Spleen (tissue), 11 donors: ENCODE results near the gene KCTD21. TPM values are rescaled to one million over a fixed set of nuclear protein-coding genes. Genes with fewer than 3 reads are reported as not detected.

Experiments
- DNase-seq: peaks from one replicate; pipeline ENCODE4 v3.0.0-alpha.2; 2020
- H3K27ac ChIP-seq, 8 donors: fragments of 200-600 bp; sonication (generic) in 7 of 8; 1 replicate in 4 of 8; 2 replicates in 4 of 8; pipeline versions ENCODE4 v1.5.0 to v1.8.0; 2016 to 2021; ENCODE audit warnings: inconsistent platforms in 4 of 8, mild to moderate bottlenecking in 4 of 8, moderate library complexity in 1 of 8
- H3K27me3 ChIP-seq, 7 donors: fragments of 200-600 bp; sonication (generic) in 6 of 7; replicated peaks in 1 of 7; 1 replicate in 4 of 7; 2 replicates in 3 of 7; pipeline versions ENCODE4 v1.5.0 to v1.8.0; 2016 to 2021; ENCODE audit warnings: inconsistent platforms in 3 of 7, mild to moderate bottlenecking in 1 of 7
- H3K36me3 ChIP-seq, 6 donors: fragments of 200-600 bp; sonication (generic) in 5 of 6; 1 replicate in 4 of 6; 2 replicates in 2 of 6; pipeline versions ENCODE4 v1.5.0 to v1.8.0; 2016 to 2021; ENCODE audit warnings: inconsistent platforms in 2 of 6
- H3K4me1 ChIP-seq, 6 donors: fragments of 200-600 bp; sonication (generic) in 5 of 6; 1 replicate in 3 of 6; 2 replicates in 3 of 6; pipeline versions ENCODE4 v1.5.0 to v1.8.0; 2016 to 2021; ENCODE audit warnings: inconsistent platforms in 3 of 6
- H3K4me3 ChIP-seq, 8 donors: fragments of 200-600 bp; sonication (generic) in 7 of 8; 1 replicate in 4 of 8; 2 replicates in 4 of 8; pipeline versions ENCODE4 v1.5.0 to v1.8.0; 2016 to 2021; ENCODE audit warnings: inconsistent platforms in 4 of 8, mild to moderate bottlenecking in 4 of 8, moderate library complexity in 2 of 8
- H3K9me3 ChIP-seq, 8 donors: fragments of 200-600 bp; sonication (generic) in 7 of 8; 1 replicate in 4 of 8; 2 replicates in 4 of 8; pipeline versions ENCODE4 v1.5.0 to v1.8.0; 2016 to 2021; ENCODE audit warnings: inconsistent platforms in 4 of 8
- POLR2A ChIP-seq, 3 donors: fragments of 450-650 bp; IDR thresholded peaks; one replicate each; pipeline ENCODE4 v1.5.1; 2017; ENCODE audit warnings: antibody characterized with exemption in 3 of 3, mild to moderate bottlenecking in 1 of 3
- POLR2AphosphoS5 ChIP-seq, 3 donors: sonication (generic); formaldehyde crosslinking; IDR thresholded peaks; one replicate each; pipeline ENCODE4 v1.5.1; 2017; ENCODE audit warnings: antibody characterized with exemption in 3 of 3
- WGBS, 5 donors: extraction: QIAGEN DNeasy Blood & Tissue Kit in 3 of 5; methylation state at CpG; one replicate each; pipeline versions ENCODE4 v1.1.5 to v1.1.7; 2013 to 2018; 5-methylcytosine and 5-hydroxymethylcytosine counted together
- intact Hi-C: fragments of 100-400 bp; cut with DNase I; formaldehyde crosslinking; loops from one replicate; pipeline ENCODE4 v1.15.0; 2023; ENCODE audit warnings: low total_unique reads
- polyA plus RNA-seq, 3 donors: library from polyadenylated mRNA; stranded (reverse); fragments of 200-250 nt; gene quantifications; one replicate each; pipeline ENCODE4 v1.2.1, GENCODE V29; 2013
- total RNA-seq, 7 donors: library from RNA; depleted of rRNA in 3 of 7; stranded (reverse); fragments of >200 nt in 3 of 7; fragmentation: NEBNext Ultra II Directional in 4 of 7; extraction: Animal tissue kit (Norgen Biotek cat#: 25700) in 4 of 7; gene quantifications; one replicate each; pipeline versions ENCODE4 v1.1.0 to v1.2.1, GENCODE V29; 2016 to 2021
- TF ChIP-seq, protein P1 (sequence below), 11 experiments: fragments of 200-600 bp in 7 of 11; fragments of 450-650 bp in 4 of 11; sonication (generic) in 4 of 11; IDR thresholded peaks in 8 of 11; conservative IDR thresholded peaks in 3 of 11; 1 replicate in 7 of 11; 2 replicates in 4 of 11; pipeline versions ENCODE4 v1.4.0 to v1.8.0; 2016 to 2021; ENCODE audit warnings: antibody characterized with exemption in 11 of 11, inconsistent platforms in 4 of 11, mild to moderate bottlenecking in 1 of 11
- donor health status: healthy with polysubstance abuse.
- donor health status: DM: no; HTN: no; CAD: no; lungs with moderate emphysema.
- donor health status: DM: no; HTN: no; CAD: no.
- donor health status: Bipolar disorder and iron deficiency.
- donor health status: healthy.
- donor health status: DM: no; HTN: no; CAD: no.
- donor health status: DM: yes; HTN: yes; CAD: no.

The KCTD21 gene
- total and polyA plus RNA-seq, 10 donors = 1.2 to 13.6 (median 6.4) TPM

DNA sequence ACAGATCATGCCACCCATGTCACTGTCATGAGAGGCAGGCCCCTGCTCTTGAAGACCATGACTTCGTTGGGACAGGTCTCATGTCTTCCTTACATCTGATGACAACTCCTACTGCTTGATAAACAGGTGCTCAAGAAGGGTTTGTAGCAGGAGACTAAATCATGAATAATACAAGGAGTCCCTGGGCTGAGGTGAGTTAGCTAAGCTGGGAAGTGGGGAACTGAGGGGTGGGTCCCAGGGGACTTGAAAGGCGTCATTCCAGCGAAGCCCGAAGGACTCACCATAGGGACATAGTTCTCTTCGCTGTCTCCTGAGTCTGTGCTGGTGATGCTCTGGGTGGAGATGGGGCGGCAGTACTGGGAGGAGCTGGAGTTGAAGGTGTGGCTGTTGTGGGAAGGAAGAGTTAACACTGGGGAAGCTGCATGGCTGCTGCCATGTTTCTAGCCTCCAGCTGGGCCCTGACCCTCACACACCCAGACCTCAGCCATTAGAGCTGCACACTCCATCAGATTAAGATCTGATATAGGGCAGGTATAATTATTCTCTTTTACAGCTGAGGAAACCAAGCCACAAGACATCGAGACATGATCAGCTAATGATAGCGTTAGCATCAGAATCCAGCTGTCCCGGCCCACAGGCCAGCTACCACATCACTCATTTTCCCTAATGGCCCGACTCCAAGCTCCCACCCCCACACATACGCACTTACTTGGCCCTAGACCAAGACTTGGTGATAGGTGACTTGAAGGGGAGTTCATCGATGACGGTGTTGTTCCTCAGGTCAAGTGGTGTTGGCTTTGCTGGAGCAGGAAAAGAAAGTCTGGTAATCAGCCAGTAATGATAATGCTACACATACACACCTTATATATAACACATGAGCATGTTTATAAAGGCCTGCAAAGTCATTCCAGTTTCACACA lies 33.2 kb upstream of the KCTD21 start:
- no peak overlapping the region for H3K4me3 ChIP-seq
- H3K27me3 ChIP-seq = no peaks in the 10 kb centered on the region
- TF ChIP-seq, protein P1, sequence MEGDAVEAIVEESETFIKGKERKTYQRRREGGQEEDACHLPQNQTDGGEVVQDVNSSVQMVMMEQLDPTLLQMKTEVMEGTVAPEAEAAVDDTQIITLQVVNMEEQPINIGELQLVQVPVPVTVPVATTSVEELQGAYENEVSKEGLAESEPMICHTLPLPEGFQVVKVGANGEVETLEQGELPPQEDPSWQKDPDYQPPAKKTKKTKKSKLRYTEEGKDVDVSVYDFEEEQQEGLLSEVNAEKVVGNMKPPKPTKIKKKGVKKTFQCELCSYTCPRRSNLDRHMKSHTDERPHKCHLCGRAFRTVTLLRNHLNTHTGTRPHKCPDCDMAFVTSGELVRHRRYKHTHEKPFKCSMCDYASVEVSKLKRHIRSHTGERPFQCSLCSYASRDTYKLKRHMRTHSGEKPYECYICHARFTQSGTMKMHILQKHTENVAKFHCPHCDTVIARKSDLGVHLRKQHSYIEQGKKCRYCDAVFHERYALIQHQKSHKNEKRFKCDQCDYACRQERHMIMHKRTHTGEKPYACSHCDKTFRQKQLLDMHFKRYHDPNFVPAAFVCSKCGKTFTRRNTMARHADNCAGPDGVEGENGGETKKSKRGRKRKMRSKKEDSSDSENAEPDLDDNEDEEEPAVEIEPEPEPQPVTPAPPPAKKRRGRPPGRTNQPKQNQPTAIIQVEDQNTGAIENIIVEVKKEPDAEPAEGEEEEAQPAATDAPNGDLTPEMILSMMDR (IDR thresholded peaks at IDR 0.05 in 8 of 11, conservative IDR thresholded peaks at IDR 0.05 in 3 of 11) = no peak
- TF ChIP-seq POLR2AphosphoS5 (IDR thresholded peaks at IDR 0.05) = no peak
- no peak for TF ChIP-seq POLR2A (IDR thresholded peaks at IDR 0.05)
- intact Hi-C loops = no loop called here
- no peaks in the 10 kb centered on the region for H3K9me3 ChIP-seq
- H3K27ac ChIP-seq = no peak overlapping the region
- DNase-seq = no peak
- peaks cover 0 to 100% (median 54%) of the 10 kb centered on the region in 6 donors for H3K36me3 ChIP-seq
- 87 to 92% (median 90%) methylated on average over 13 of the region's 13 CpGs for WGBS, 5 donors
- H3K4me1 ChIP-seq = peaks cover 0 to 22% (median 9%) of the 10 kb centered on the region in 6 donors

DNA sequence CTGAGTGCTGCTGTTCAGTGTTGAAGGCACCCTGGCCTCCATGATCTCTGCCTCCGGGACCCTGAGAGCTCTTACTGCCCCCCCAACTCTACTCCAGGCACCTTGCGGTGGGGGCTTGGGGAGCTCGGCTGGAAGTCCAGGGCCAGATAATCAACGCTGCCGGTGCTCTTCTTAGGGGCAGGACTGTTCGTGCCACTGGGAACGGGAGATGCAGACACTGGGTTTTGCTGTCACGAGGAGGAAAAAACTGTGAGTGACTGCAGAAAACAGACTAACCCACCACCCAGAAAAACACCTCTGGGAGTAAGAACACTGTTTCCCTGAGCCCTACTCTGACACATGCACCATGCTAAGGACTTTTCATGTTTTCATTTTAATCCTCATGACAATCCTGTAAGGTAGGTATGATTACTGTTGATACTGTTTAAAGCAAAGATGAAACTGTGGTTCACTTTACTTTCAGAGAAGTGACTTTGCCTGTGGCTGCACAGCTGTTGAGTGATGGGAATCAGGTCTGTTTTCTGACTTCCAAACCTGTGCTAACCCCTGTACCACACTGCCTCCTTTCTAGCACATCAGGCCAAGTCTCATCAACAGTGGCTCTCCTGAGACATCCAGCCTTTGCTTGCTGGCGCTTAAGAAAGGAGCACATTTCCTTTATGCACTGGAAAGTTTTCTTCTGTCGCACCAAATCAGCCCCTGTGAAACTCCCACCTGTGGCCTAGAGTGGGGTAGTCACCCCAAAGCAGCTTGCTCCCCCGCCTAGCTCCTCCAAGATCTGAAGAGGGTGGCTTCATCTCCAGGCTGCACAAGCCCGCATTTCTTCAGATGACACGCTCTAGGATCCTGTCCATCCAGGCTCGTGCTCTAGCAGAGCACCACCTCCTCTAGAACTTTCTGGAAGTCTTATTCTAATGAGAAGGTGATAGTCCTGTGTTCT lies 32.1 kb upstream of the KCTD21 start:
- TF ChIP-seq, protein P1 (IDR thresholded peaks at IDR 0.05 in 8 of 11, conservative IDR thresholded peaks at IDR 0.05 in 3 of 11) = no peak
- TF ChIP-seq POLR2A (IDR thresholded peaks at IDR 0.05) (no peak), POLR2AphosphoS5 (IDR thresholded peaks at IDR 0.05) (no peak)
- intact Hi-C loops = no loop called here
- H3K4me1 ChIP-seq = peaks cover 0 to 21% (median 8%) of the 10 kb centered on the region in 6 donors
- peaks cover 0 to 100% (median 57%) of the 10 kb centered on the region in 6 donors for H3K36me3 ChIP-seq
- no peaks in the 10 kb centered on the region for H3K27me3 ChIP-seq
- DNase-seq = no peak
- no peaks in the 10 kb centered on the region for H3K9me3 ChIP-seq
- 83 to 97% (median 93%) methylated on average over 11 to 14 of the region's 14 CpGs for WGBS, 5 donors
- H3K27ac ChIP-seq = no peak overlapping the region
- no peak overlapping the region for H3K4me3 ChIP-seq

GRCh38 chr11:78219493-78220217 lies 31.2 kb upstream of the KCTD21 start:
- WGBS, 5 donors = 92 to 96% (median 95%) methylated on average over 6 to 7 of the region's 7 CpGs
- H3K4me1 ChIP-seq = peaks cover 0 to 20% (median 8%) of the 10 kb centered on the region in 6 donors
- H3K27ac ChIP-seq = no peak overlapping the region
- no peak for DNase-seq
- H3K4me3 ChIP-seq = no peak overlapping the region
- intact Hi-C loops = no loop called here
- TF ChIP-seq POLR2A (IDR thresholded peaks at IDR 0.05) (no peak), POLR2AphosphoS5 (IDR thresholded peaks at IDR 0.05) (no peak)
- TF ChIP-seq, protein P1 (IDR thresholded peaks at IDR 0.05 in 8 of 11, conservative IDR thresholded peaks at IDR 0.05 in 3 of 11) = no peak
- H3K27me3 ChIP-seq = no peaks in the 10 kb centered on the region
- peaks cover 0 to 100% (median 58%) of the 10 kb centered on the region in 6 donors for H3K36me3 ChIP-seq
- H3K9me3 ChIP-seq = no peaks in the 10 kb centered on the region
